Mucosa of stomach (tissue), 1 donor: ENCODE measurements around the gene MRPL39.

Source experiments
- H3K27me3 ChIP-seq: one replicate; pipeline ENCODE4 v1.7.0; 2013; ENCODE audit warnings: mild to moderate bottlenecking, low read length; ENCODE audit not compliant: control insufficient read depth, insufficient read depth
- H3K36me3 ChIP-seq: one replicate; pipeline ENCODE4 v1.7.0; 2013; ENCODE audit warnings: low read length; ENCODE audit not compliant: control insufficient read depth, insufficient read depth
- H3K4me1 ChIP-seq: one replicate; pipeline ENCODE4 v1.7.0; 2013; ENCODE audit warnings: mild to moderate bottlenecking, low read length; ENCODE audit not compliant: control insufficient read depth, insufficient read depth
- H3K4me3 ChIP-seq: one replicate; pipeline ENCODE4 v1.7.0; 2013; ENCODE audit warnings: low read length
- H3K9ac ChIP-seq: one replicate; pipeline ENCODE4 v1.7.0; 2013; ENCODE audit warnings: mild to moderate bottlenecking, low read length, moderate library complexity
- H3K9me3 ChIP-seq: one replicate; pipeline ENCODE4 v1.7.0; 2013; ENCODE audit warnings: mild to moderate bottlenecking, low read length, moderate library complexity; ENCODE audit not compliant: control insufficient read depth
- donor health status: Pancreatic carcinoma.

Gene MRPL39

DNA sequence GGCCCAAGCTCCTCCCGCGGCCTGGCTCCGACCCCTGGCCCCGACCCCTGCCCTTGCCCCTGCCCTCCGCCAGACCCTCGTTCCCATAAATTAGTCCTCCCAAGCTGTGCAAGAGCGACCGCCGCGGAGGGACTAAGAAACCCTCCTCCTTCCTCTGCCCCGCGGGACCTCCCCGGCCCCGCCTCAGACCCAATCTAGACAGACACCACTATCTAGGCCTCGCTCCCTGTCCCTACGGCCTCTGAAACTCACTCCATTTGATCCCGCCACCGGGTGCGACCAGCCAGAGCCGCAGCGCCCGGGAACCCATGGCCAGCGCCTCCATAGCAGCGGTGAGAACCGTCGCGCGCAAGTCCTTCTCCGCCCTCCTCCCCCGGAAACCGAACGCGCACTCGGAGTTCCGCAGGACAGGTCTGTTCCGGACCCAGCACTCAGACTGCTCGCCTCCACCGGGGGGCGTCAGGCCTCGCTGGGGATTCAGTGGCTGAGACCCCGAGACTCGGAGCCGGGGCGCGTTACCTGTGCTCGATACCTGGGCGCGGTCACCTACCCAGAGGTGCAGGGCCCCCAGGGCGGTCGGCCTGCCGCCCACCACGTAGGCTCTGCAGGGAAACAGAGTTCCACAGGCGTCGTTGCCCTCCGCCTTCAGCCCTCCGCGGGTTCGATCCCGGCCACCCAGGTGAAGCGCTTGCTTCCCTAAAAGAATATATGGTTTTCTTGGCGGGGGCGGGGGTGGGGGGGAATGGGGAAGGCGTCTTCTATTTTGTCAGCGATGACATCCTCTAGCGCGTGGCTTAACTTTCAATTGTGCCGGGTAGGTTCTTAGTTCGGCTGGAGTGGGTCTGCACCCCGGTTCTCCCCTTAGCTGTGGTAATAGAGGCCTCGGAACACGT, at the start of gene MRPL39:
Gene MRPL39, minus strand, starts transcription at position 331 of the 893 bp plus-strand sequence. Its CDS starts 6 bp downstream, at position 325.
- H3K36me3 ChIP-seq: no peaks in the 10 kb centered on the region
- H3K4me1 ChIP-seq: peaks cover 7% of the 10 kb centered on the region
- H3K4me3 ChIP-seq: peak within 1 kb of the TSS; percentile 78
- no peaks in the 10 kb centered on the region for H3K27me3 ChIP-seq
- H3K9me3 ChIP-seq: no peaks in the 10 kb centered on the region
- peak within 1 kb of the TSS; percentile 92 for H3K9ac ChIP-seq

DNA sequence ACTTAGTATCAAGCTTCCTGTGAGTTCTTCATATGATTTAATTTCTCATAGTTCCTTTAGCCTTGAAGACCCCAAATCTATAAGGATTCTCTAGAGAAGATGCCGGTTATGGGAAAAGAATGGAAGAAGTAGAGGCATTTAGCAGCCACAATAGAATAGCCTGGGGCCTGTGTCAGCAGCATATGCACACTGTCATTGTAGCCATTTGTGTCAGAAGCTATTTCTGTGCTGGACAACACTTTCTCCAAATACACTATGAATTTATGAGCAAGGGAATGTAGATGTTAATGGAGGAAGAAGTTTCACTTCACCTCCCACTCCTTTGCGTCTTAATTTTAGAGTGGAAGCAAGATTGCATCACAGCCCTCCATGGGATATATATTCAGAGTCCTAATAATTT, 49.1 kb upstream of the MRPL39 start:
- Histone ChIP-seq H3K9me3 (no peaks in the 10 kb centered on the region), H3K27me3 (no peaks in the 10 kb centered on the region), H3K36me3 (no peaks in the 10 kb centered on the region), H3K4me3 (no peak overlapping the region), H3K4me1 (no peaks in the 10 kb centered on the region), H3K9ac (no peak overlapping the region)

DNA sequence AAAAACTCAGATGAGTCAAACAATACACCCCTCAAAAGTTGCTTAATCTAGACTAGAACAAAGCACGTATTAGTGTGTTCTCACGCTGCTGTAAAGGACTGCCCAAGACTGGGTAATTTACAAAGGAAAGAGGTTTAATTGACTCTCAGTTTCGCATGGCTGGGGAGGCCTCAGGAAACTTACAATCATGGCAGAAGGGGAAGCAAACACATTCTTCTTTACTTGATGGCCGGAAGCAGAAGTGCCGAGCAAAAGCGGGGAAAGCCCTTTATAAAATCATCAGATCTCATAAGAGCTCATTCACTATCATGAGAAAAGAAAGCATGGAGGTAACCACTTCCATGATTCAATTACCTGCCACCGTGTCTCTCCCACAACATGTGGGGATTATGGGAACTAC, 41.9 kb upstream of the MRPL39 start:
- Histone ChIP-seq H3K4me1 (no peaks in the 10 kb centered on the region), H3K9me3 (no peaks in the 10 kb centered on the region), H3K4me3 (no peak overlapping the region)

DNA sequence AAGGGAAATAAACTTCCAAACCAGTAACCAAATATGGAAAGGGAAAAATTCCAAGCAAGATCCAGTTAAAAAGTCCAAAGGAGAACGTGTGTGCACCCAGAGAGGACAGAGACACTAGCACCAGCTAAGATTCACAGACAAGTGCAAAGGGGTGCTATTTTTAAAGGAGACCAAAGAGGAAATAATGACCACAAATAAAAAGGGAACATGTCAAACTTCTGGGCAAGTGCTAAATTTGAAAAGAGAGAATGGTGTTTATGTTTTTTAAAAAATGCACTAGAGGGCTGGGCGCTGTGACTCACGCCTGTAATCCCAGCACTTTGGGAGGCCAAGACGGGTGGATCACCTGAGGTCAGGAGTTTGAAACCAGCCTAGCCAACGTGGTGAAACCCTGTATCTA, 40.4 kb upstream of the MRPL39 start:
- Histone ChIP-seq H3K27me3 (no peaks in the 10 kb centered on the region), H3K4me1 (no peaks in the 10 kb centered on the region), H3K36me3 (no peaks in the 10 kb centered on the region), H3K9me3 (no peaks in the 10 kb centered on the region), H3K9ac (no peak overlapping the region), H3K4me3 (no peak overlapping the region)

More for the DNA sequence above, 41.9 kb upstream of the MRPL39 start:
- H3K9ac ChIP-seq: no peak overlapping the region
- H3K27me3 ChIP-seq: no peaks in the 10 kb centered on the region
- H3K36me3 ChIP-seq: no peaks in the 10 kb centered on the region

DNA sequence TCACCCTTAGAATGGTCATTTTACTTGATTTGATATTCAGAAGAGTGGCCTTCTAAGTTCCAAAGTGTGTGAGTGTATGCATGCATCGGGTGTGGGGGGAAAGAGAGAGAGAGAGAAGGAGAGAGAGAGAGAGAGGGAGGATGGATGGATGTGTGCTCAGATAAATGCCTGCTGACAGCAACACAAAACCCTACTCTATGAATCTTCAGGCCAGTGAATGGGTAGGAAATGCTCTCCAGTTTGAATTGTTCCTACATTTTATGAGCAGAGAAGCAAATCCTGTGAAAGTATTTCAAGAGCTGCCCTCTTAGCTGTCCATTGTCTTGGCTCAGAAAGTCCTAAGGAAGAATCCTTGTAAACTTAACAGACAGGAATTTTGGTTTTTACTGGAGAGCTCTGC, 39.2 kb upstream of the MRPL39 start:
- Histone ChIP-seq H3K4me1 (no peaks in the 10 kb centered on the region), H3K27me3 (peaks cover 3% of the 10 kb centered on the region), H3K36me3 (no peaks in the 10 kb centered on the region), H3K4me3 (no peak overlapping the region), H3K9me3 (no peaks in the 10 kb centered on the region), H3K9ac (no peak overlapping the region)

DNA sequence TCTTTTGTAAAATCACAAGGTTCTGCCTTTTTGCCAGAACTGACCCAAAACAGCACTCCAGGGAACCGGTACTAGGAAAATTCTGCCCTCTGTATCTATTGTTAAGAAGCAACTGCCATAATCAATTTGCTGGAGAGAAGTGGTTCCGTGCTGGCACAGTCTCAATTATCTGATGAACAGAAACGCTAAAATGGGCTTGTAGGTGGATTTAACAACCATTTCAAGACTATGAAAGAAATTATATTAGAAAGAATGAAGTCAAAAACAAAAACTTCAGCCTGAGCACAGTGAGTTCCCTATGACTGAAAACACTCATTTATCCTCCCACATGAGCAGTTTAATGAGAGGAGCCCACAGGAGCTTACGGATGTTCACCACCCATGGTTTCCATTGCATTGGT, 36.2 kb upstream of the MRPL39 start:
- Histone ChIP-seq H3K27me3 (peaks cover 32% of the 10 kb centered on the region), H3K36me3 (no peaks in the 10 kb centered on the region), H3K4me3 (no peak overlapping the region)

DNA sequence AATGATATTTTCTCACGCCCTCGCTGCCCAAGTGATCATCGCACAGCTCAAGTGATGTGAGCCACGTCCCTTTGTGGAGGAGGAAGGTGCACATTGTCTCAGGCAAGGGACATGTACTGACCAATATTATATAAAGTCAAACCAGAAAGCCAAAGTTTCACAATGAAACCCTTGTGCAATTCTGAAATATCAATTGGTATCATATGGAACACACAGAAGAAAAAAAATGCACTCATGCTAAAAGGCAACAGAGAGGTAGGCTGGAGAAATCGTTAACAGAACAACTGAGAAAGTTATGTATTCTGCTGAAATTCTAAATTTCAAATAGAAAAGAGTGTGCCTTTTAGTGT, 33.6 kb upstream of the MRPL39 start:
- Histone ChIP-seq H3K4me1 (no peaks in the 10 kb centered on the region), H3K36me3 (no peaks in the 10 kb centered on the region), H3K4me3 (no peak overlapping the region), H3K9me3 (no peaks in the 10 kb centered on the region), H3K9ac (no peak overlapping the region), H3K27me3 (peaks cover 38% of the 10 kb centered on the region)

More for the DNA sequence above, 36.2 kb upstream of the MRPL39 start:
- Histone ChIP-seq H3K4me1 (no peaks in the 10 kb centered on the region), H3K9me3 (no peaks in the 10 kb centered on the region), H3K9ac (no peak overlapping the region)

DNA sequence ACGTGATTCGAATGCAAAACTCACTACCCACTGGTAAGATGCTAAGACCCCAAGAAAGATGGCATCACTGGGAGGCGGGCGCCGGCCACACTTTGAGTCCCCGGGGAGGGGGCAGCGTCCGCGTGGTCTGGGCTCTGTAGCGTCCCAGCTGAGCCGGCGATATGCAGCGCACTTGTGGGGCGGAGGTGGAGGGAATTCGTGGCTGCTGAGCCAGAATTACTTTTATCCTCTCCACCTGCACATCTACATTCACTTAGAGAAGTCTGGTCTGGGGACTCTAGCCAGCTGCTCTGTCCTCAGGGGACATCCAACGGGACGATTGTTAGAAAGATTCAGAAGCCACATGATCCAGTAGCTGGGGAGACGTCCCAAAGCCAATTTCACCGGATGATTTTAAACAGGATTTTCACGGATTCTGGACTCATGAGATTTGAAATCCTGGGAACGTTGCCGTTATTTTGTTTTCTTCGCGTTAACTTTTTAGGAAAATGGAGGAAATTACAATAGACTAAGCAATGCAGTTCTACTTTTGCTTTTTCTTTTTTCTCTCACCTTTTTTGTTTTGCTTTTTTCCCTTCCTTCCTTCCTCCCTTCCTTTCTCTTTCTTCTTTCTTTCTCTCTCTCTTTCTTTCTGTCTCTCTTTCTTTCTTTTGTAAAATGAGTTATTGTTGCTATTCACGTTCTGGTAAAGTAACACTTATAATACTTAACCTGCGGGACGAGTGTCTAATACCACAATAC, 33.1 kb upstream of the MRPL39 start:
- no peaks in the 10 kb centered on the region for H3K36me3 ChIP-seq
- no peaks in the 10 kb centered on the region for H3K9me3 ChIP-seq
- no peaks in the 10 kb centered on the region for H3K4me1 ChIP-seq
- H3K4me3 ChIP-seq: no peak overlapping the region
- peaks cover 38% of the 10 kb centered on the region for H3K27me3 ChIP-seq
- H3K9ac ChIP-seq: peak overlapping the region; percentile 32

DNA sequence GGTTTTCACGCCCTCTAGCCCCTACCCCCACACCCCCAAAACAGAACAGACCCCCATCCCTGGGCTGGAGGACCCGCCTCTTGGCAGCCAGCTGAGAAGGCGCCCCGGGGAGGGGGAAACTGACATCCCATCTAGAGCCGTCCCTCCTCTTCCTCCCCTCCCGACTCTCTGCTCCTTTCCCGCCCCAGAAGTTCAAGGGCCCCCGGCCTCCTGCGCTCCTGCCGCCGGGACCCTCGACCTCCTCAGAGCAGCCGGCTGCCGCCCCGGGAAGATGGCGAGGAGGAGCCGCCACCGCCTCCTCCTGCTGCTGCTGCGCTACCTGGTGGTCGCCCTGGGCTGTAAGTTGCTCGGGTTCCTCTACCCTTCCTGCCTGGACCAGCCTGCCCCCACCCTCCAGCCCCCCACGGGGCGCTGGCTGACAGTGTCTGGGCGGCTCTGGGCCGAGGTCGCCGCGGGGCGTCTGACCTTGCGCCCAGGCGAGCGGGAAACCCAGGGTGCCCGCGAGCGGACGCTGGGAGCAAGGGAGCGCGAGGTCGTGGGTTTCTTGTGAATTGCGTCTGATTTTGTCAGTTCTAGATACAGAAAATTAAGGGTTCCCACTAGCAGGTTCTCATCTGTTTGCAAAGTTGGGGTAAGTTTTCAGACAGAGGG, 32.4 kb upstream of the MRPL39 start:
- Histone ChIP-seq H3K4me1 (no peaks in the 10 kb centered on the region), H3K4me3 (no peak overlapping the region), H3K9me3 (no peaks in the 10 kb centered on the region), H3K27me3 (peaks cover 38% of the 10 kb centered on the region), H3K36me3 (no peaks in the 10 kb centered on the region), H3K9ac (peak overlapping the region; percentile 32)

DNA sequence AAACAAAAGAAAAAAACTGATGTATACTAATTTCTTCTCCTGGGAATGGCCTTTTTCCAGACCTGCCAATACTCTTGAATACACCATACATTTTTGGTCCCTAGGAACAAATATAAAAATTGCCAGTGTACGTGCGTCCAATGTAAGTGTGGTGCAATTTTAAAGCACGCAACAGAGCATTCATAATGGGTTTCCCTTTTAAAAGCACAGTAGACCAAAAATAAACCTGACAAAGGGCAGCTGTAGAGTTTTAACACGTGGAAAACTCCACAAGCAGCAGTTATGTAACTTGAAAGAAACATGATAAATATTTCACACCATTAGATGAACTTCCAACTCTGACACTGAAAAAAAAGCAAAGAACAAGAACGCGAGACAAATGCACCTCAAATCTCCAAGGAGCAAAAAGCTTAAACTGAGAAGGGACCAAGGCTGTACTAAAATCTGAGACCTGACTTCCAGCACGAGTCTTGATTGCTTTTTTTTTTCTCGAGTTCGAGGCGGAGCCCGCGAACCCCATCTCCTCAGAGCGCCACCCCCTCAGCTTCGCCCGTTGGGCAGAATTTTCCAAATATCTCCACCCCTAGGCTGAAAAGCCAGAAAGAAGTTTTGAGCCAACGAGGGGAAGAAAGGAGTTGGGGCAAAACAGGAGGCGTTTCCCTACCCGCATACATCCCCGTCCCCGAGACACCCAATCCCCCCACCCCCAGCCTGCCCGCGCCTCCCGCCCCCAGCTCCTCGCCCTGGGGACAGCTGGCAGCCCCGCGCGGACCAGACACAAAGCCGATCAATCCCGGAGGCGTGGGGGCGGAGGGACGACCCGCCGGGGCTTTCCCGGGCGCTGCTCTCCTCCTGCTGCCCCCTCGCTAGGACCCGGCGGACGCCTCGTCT, 31.6 kb upstream of the MRPL39 start, which contains the start of gene JAM2:
Gene JAM2, plus strand, starts transcription at position 599 of the 891 bp plus-strand sequence. CDS start 564 bp downstream, outside the sequence.
- no peaks in the 10 kb centered on the region for H3K4me1 ChIP-seq
- H3K9ac ChIP-seq: peak within 1 kb of the TSS; percentile 32
- H3K9me3 ChIP-seq: no peaks in the 10 kb centered on the region
- H3K4me3 ChIP-seq: no peak within 1 kb of the TSS
- H3K36me3 ChIP-seq: no peaks in the 10 kb centered on the region
- H3K27me3 ChIP-seq: peaks cover 43% of the 10 kb centered on the region

DNA sequence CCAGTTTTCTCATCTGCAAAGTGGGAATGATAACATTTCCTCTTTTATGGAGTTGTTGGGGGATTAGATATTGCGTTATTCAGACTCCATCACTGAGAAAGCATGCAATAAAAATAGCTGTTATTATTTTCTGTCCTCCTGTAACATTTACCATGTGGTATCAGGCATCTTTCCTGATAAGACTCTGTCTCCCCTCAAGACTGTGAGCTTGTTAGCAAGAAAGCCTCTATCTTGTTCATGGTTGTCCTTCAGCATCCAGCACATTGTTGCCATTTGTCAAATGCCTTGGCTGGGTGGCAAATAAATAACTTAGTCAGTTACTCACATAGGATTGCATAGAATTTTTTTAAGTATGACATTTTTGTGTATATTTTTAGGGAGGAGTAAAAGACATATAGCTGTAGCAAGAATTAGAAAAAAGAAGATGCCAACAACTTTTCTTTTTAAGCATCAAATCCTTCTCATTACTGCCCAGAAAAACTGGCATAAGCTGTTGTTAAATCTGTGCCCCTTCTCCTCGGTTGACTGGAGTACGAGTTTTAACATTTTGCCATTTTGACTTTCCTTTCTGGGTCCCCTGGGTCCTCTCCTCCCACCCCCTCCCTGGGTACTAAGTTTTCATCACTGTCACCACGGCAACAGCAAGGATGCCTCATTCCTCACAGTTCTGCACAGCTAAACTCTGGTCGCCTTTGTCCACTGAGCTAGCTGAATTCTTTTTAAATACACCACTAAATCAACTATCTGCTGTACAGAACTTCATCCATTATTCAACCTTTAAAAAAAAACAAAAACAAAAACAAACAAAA, 30.8 kb upstream of the MRPL39 start:
- Histone ChIP-seq H3K4me3 (no peak overlapping the region), H3K4me1 (no peaks in the 10 kb centered on the region), H3K27me3 (peaks cover 43% of the 10 kb centered on the region), H3K36me3 (no peaks in the 10 kb centered on the region), H3K9ac (no peak overlapping the region), H3K9me3 (no peaks in the 10 kb centered on the region)
